ENCODE data around the gene STK11IP.

DNA sequence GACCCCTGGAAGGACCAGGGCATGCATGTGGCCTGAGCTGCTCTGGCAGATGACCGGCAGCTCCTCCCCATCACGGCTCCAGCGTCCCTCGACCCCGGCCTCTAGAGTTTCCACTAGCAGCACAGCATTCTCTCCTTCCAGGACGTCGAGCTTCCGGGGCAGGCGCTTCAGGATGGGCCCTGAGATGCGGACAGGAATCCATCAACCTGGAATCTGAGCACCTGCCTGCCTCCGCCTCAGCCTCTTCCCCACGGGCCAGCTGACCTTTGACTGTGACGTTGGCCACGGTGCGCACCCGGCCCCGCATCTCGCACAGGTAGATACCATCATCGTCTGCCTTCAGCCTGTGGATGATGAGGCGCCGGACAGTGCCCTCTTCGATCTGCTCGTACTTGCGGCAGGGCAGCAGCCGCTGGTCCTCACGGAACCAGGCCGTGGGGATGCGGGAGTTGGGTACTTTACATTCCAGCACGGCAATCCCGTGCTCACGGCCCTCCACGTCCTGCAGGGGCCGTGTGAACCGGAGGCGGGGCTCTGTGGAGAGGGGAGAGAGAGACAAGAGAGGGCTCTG, 29.8 kb upstream of the STK11IP start:
- TF ChIP-seq, protein P1, sequence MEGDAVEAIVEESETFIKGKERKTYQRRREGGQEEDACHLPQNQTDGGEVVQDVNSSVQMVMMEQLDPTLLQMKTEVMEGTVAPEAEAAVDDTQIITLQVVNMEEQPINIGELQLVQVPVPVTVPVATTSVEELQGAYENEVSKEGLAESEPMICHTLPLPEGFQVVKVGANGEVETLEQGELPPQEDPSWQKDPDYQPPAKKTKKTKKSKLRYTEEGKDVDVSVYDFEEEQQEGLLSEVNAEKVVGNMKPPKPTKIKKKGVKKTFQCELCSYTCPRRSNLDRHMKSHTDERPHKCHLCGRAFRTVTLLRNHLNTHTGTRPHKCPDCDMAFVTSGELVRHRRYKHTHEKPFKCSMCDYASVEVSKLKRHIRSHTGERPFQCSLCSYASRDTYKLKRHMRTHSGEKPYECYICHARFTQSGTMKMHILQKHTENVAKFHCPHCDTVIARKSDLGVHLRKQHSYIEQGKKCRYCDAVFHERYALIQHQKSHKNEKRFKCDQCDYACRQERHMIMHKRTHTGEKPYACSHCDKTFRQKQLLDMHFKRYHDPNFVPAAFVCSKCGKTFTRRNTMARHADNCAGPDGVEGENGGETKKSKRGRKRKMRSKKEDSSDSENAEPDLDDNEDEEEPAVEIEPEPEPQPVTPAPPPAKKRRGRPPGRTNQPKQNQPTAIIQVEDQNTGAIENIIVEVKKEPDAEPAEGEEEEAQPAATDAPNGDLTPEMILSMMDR (conservative IDR thresholded peaks at IDR 0.05), result no peak
- TF ChIP-seq EZH2 (IDR thresholded peaks at IDR 0.05; ENCODE audit: low read depth), result no peak

Measured in PC-9 (cell line).